DMS79 treated with DMSO at 0.1 percent for 48 hours (cell line): Measurements from ENCODE around the gene LIN9.
"Not testable (repeated sequence)": the region's sequence is repeated elsewhere in the genome, so short reads cannot be mapped to it uniquely, and the experiment has no call there.

Experiments used
- DNase-seq: peaks from one replicate; lab custom pipeline; 2025; lab: John Stamatoyannopoulos, UW

The LIN9 gene, protein sequence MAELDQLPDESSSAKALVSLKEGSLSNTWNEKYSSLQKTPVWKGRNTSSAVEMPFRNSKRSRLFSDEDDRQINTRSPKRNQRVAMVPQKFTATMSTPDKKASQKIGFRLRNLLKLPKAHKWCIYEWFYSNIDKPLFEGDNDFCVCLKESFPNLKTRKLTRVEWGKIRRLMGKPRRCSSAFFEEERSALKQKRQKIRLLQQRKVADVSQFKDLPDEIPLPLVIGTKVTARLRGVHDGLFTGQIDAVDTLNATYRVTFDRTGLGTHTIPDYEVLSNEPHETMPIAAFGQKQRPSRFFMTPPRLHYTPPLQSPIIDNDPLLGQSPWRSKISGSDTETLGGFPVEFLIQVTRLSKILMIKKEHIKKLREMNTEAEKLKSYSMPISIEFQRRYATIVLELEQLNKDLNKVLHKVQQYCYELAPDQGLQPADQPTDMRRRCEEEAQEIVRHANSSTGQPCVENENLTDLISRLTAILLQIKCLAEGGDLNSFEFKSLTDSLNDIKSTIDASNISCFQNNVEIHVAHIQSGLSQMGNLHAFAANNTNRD

DNA sequence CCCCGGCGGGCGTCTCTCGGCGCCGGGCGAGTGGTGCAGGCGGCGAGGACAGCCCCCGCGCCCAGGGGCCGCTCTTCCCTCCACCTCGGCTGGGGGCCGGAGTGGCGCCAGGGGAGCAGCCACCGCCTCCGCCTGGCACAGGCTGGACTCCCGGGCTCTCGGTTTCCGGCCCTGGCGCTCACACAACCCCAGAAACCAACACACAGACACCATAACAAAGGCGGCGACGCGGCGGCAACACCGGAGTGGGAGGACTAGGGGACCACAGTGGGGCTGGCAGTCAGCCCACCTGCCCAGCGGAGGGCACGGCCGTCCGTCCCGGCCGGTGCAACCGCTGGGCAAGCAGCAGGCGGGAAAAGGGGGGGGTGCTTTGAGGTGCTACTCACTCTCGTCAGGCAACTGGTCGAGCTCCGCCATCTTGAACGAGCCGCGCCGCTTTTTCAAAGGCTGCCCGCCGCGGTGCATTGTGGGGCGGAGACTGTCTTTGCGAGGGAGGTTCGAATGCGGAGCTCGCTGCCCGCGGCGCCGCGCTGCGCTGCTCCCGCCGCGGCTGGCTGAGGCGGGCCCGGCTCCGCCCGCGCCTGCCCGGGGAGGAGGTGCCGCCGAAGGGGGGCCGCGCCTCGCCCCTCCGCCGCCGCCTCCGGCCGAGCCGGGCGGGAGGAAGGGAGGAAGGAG is at the start of gene LIN9:
LIN9 (minus strand) TSS at position 442 of the 675 bp plus-strand sequence; CDS start at position 417, 25 bp downstream.
- DNase-seq: peak; percentile 94

GRCh38 chr1:226357416-226357815 is 48.5 kb upstream of the LIN9 start:
- DNase-seq: no peak

DNA sequence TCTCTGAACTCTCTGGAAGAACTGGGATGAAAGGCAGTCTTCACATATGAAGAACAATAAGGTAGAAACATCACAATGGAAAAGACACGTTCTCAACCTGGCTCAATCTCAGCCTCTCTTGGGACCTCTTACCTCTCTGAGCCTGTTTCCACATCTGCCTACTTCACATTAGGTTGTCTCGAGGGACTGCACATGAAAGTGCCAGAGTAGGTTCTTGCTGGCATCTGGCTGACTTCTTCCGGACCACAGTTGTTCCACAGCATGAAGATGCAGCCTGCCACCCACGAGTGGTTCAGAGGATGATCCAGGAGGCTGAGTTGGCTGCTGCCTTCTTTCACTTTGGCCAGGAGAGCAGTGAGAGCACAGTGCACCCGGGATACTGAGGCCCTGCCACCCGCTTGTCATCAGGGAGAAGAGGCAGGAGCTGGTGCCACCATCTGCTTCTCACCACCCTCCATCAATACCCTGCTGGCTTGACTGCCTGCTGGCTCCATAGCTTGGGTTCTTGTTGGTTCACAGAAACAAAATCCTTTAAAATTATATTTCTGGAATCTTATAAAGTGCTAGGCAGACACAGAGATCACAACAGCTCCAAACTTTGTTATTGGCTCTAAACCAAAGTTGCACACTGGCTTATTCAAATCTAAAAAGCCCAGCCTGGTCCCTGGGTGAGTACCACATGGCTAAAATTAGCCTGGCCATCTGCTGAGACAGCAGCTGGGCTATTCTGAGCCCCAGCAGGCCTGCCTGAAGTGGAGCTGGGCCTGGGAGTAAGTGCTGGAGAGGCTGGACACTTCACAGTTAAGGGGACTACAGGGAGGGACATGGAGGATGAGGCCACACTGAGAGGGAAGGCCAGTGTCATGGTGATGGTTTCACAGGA is 46.9 kb upstream of the LIN9 start:
- no peak for DNase-seq

DNA sequence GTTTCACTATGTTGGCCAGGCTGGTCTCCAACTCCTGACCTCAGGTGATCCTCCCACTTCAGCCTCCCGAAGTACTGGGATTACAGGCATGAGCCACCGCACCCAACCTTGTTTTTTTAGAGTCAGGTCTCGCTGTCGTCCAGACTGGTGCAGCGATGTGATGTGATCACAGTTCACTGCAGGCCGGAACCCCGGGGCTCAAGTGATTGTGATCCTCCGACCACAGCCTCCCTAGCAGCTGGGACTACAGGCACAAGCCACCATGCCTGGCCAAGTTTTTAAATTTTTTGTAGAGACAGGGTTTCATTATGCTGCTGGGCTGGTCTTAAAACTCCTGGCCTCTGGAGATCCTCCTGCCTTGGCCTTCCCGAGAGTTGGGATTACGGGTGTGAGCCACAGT is 46.1 kb upstream of the LIN9 start:
- no peak for DNase-seq

GRCh38 chr1:226353698-226354525 is 44.9 kb upstream of the LIN9 start:
- DNase-seq: no peak

GRCh38 chr1:226351709-226352108 is 42.7 kb upstream of the LIN9 start:
- DNase-seq: no peak

DNA sequence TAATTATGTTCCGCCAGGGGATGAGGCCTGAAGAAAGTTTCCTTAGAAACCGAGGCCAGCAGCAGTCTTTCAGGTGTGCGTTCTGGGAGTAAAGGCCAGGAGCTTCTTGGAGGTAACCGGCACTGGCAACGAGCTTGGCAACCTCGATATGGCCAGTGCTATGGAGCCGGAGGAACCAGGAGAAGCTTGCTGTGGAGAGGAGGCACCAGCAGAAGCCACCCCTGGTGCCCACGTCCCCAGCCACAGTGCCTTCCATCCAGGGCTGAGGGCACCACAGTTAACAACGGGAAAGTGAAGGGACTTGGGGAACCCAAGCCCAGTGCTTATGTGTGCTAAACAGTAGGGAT is 41.5 kb upstream of the LIN9 start:
- DNase-seq: no peak

DNA sequence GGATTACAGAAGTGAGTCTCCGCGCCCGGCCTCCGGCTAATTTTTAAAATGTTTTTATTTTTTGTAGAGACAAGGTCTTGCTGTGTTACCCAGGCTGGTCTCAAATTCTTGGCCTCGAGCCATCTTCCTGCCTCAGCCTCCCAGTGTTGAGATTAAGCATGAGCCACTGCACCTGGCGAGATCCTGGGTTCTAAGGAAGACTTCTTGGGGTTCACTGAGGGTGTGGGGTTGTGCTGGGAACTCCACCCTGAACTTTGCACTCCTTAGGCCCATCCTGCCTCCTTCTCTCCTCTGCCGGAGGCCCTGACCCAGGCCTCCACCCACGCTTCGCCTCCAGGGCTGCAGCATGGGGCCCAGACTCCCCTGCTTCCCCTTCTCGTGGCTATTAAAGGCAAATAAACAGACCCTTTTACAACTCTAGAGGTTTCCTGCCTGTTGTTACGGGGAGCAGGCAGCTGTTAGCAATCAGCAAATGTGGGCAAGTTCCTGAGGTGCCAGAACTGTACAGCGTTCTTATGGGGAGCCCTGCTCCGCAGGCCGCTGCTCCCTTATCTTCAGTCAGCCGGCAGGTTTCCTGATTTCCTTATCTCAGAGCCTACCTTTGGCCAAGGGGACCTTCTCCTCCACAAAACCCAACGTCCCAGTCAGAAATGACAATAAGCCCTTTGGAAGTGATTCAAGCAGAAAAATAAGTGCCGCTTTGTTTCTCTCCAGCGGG is 41.0 kb upstream of the LIN9 start:
- DNase-seq: peak; percentile 67

- DNase-seq: no peak
Measured at GRCh38 chr1:226349081-226349480, 40.1 kb upstream of the LIN9 start.

GRCh38 chr1:226344441-226345259 is 35.7 kb upstream of the LIN9 start:
- DNase-seq: no peak

- DNase-seq: no peak
Measured at GRCh38 chr1:226342656-226343055, 33.7 kb upstream of the LIN9 start.

- not testable (repeated sequence) for DNase-seq
Measured at GRCh38 chr1:226340111-226340510, 31.1 kb upstream of the LIN9 start.

GRCh38 chr1:226337276-226337875 is 28.4 kb upstream of the LIN9 start:
- no peak for DNase-seq

GRCh38 chr1:226335661-226336060 is 26.7 kb upstream of the LIN9 start:
- DNase-seq: no peak

DNA sequence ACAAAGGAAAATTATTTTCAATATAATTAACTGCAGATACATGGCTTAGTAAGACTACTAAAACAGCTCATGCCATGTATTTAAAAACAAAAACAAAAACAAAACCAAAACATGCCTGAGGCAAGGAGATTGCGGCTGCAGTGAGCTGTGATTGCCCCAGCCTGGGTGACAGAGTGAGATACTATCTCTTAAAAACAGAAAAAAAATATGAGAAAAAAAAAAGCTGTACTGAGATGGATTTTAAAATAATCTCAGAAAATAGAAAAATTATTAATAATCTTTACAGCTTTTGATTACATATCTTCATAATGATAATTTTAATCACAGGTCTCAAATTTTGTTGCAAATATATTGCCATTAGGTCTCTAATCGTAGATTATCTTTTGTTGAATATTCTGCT is 24.0 kb upstream of the LIN9 start:
- DNase-seq: no peak

DNA sequence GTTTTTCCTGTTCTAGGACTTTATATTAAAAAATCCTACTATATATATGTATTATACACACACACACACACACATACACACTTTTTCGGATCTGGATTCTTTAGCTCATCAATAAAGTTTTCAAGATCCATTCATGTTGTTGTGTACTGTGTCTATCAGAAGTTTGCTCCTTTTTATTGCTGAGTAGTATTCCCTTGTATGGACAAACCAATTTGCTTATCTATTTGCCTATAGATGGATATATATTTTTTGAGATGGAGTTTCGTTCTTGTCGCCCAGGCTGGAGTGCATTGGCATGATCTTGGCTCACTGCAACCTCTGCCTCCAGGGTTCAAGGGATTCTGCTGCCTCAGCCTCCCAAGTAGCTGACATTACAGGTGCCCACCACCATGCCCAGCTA is 20.3 kb upstream of the LIN9 start:
- no peak for DNase-seq

DNA sequence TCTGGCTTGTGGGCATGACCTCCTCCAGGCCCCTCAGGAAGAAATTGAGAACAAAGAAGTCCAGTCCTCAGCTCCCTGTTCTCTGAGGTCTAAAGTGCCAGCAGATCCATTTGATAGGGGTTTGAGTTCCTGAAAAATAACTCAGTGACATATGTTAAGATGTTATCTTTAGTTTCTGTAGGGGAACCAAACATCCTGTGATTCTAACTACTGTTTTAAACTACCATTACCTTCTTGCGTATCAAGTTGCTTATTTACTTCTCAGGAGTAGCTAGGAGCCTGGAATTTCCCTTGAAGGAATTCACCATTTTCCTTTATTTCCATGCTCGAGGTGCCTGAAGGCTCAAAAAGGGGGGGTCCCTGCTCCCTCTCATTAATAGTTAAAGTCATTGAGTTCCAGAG is 18.8 kb upstream of the LIN9 start:
- DNase-seq: no peak

DNA sequence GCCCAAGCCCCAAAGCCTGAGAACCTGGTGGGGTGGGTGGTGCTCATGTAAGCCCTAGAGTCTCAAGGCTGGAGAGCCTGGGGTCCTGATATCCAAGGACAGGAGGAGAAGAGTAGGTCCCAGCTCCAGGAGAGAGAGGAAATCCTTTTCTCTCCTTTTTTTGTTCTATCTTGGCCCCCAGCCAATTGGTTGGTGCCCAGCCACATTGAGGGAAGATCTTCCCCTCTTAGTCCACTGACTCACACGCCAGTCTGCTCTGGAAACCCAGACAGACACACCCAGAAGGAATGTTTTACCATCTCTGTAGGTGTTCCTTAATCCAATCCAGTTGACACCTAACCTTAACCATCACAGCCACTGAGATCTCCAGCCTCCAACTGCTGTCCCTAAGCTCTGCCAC is 16.2 kb upstream of the LIN9 start:
- DNase-seq: no peak

GRCh38 chr1:226324479-226324878 is 15.5 kb upstream of the LIN9 start:
- DNase-seq: no peak

GRCh38 chr1:226322986-226323385 is 14.0 kb upstream of the LIN9 start:
- no peak for DNase-seq
